C4-2B (cell line): ENCODE measurements around the gene SLX4IP.

Source experiments
- ZFX ChIP-seq: fragments of 450-650 bp; IDR thresholded peaks from 2 replicates; pipeline ENCODE4 v1.6.1; 2017
- TF ChIP-seq, protein P1 (sequence below): fragments of 450-650 bp; conservative IDR thresholded peaks from 2 replicates; pipeline ENCODE4 v1.5.1; 2017; ENCODE audit warnings: mild to moderate bottlenecking

DNA sequence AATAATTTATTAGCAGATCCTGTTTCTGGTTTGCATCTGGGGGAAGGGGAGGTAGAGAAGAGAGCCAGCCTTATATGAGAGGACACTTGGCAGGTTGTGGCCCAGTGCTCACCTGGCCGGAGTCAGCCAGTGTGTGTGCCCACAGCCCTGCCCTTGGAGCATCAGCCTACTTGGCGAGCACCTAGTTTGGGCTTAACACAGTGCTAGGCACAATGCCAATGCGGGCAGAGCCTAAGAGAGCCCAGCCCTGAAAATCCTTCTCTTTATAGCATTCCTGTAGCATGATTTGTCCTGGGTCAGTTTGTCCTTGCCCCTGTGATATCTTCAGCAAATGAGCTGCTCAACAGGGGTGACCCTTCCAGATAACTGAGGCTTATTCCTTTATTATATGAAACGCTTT is 73.0 kb downstream of the SLX4IP start:
- TF ChIP-seq, protein P1, sequence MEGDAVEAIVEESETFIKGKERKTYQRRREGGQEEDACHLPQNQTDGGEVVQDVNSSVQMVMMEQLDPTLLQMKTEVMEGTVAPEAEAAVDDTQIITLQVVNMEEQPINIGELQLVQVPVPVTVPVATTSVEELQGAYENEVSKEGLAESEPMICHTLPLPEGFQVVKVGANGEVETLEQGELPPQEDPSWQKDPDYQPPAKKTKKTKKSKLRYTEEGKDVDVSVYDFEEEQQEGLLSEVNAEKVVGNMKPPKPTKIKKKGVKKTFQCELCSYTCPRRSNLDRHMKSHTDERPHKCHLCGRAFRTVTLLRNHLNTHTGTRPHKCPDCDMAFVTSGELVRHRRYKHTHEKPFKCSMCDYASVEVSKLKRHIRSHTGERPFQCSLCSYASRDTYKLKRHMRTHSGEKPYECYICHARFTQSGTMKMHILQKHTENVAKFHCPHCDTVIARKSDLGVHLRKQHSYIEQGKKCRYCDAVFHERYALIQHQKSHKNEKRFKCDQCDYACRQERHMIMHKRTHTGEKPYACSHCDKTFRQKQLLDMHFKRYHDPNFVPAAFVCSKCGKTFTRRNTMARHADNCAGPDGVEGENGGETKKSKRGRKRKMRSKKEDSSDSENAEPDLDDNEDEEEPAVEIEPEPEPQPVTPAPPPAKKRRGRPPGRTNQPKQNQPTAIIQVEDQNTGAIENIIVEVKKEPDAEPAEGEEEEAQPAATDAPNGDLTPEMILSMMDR: no peak
- no peak for TF ChIP-seq ZFX
